ENCODE data around the gene SMLR1. TPM values are rescaled to one million over a fixed set of nuclear protein-coding genes. Genes with fewer than 3 reads are reported as not detected.

SMLR1 gene
- total and polyA plus RNA-seq, 2 experiments from 2014 or later: not detected

DNA sequence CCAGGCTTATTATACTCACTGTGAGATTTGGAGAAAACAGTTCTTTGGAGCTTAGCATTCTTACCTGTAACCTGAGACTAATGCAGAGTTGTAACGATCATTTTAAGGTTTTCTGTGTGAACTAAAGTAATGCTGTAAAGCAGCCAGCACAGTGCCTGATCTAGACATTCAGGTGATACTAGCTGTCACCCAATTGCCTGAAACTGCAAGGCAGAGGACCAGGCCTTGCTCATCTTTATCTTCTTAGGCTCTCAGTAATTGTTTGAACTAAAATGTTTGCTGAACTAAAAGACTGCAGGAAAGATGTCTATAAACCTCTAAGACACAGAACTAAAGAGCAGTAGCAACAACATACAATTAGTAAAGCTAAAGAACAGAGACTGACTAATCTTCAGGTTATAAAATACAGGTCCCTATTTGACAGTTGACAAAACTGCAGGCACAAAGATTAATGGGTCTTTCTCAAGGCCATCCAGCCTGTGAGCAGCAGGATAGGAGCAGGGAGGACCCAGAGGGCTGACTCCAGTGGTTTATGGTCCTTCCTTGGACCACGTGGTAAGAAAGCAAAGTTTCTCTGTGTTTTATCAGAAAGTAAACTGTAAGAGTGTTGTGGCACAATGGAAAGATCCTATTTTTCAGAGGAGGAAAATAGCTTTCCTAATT is 31.4 kb downstream of the SMLR1 start:
- no peaks in the 10 kb centered on the region for H4K20me1 ChIP-seq (ENCODE audit: insufficient read depth)
- H3K4me1 ChIP-seq (ENCODE audit: insufficient read depth): peaks cover 7% of the 10 kb centered on the region
- H3K4me3 ChIP-seq: no peak overlapping the region
- no peaks in the 10 kb centered on the region for H3K27me3 ChIP-seq (replicated peaks; ENCODE audit: insufficient read depth)
- no peaks in the 10 kb centered on the region for H3K9me3 ChIP-seq (ENCODE audit: low read depth)
- TF ChIP-seq EZH2 (IDR thresholded peaks at IDR 0.05; ENCODE audit: insufficient read depth, poor library complexity, severe bottlenecking) (no peak), EZH2phosphoT487 (IDR thresholded peaks at IDR 0.05; ENCODE audit: insufficient read depth, low read depth) (no peak)
- H3F3A ChIP-seq (ENCODE audit: insufficient read depth): peaks cover 8% of the 10 kb centered on the region; the same call in 1 of the 2 replicates
- no peak for DNase-seq
- no peak overlapping the region for H2AFZ ChIP-seq
- WGBS, 2 experiments (ENCODE audit: low coverage in 1 of 2, low lambda C conversion rate in 2 of 2, missing lambda C conversion rate in 2 of 2): 50 to 54% methylated on average over 2 of the region's 2 CpGs
- H3K27ac ChIP-seq: no peak overlapping the region
- no peak overlapping the region for H3K9ac ChIP-seq
- no peaks in the 10 kb centered on the region for H3K9me2 ChIP-seq (ENCODE audit: insufficient read depth)
- in situ Hi-C loops (cut with MboI): no loop called here
- H3K79me2 ChIP-seq (ENCODE audit: insufficient read depth): no peaks in the 10 kb centered on the region
- H3K4me2 ChIP-seq (ENCODE audit: unreplicated experiment): no peak overlapping the region
- H3K36me3 ChIP-seq (ENCODE audit: low read depth): peaks cover 6% of the 10 kb centered on the region; the same call in 1 of the 2 replicates

DNA sequence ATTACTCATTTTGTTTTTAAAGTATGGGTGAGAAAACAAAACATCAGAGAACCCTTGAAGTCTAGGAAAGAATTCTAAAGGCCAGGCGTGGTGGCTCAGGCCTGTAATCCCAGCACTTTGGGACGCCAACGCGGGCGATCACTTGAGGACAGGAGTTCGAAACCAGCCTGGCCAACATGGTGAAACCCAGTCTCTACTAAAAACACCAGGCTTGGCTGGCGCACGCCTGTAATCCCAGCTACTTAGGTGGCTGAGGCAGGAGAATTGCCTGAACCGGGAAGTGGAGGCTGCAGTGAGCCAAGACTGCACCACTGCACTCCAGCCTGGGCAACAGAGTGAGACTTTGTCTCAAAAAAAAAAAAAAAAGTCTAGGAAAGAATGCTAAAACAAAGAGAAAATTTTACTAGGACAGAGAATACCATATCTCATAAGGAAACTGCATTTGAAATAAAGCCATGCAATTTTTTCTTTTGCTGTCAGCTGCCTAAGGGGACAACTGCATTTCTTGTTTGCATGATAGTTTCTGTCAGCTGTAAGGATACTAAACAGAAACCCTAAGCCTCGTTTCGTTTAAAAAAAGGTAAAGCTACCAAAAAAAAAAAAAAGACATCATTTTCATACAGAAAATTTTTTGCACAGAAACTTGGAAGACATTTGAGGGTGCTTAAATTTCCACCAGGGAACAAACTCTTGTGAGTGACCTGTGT is 32.1 kb downstream of the SMLR1 start:
- peaks cover under 1% of the 10 kb centered on the region; the same call in 1 of the 2 replicates for H3K4me1 ChIP-seq (ENCODE audit: insufficient read depth)
- DNase-seq: no peak
- H4K20me1 ChIP-seq (ENCODE audit: insufficient read depth): no peaks in the 10 kb centered on the region
- TF ChIP-seq EZH2 (IDR thresholded peaks at IDR 0.05; ENCODE audit: insufficient read depth, poor library complexity, severe bottlenecking) (no peak), EZH2phosphoT487 (IDR thresholded peaks at IDR 0.05; ENCODE audit: insufficient read depth, low read depth) (no peak)
- H3F3A ChIP-seq (ENCODE audit: insufficient read depth): peaks cover 3% of the 10 kb centered on the region; the same call in 1 of the 2 replicates
- no peak overlapping the region for H3K9ac ChIP-seq
- no peaks in the 10 kb centered on the region for H3K9me2 ChIP-seq (ENCODE audit: insufficient read depth)
- H3K4me3 ChIP-seq: no peak overlapping the region
- peaks cover 6% of the 10 kb centered on the region; the same call in 1 of the 2 replicates for H3K36me3 ChIP-seq (ENCODE audit: low read depth)
- no peak overlapping the region for H2AFZ ChIP-seq
- no peak overlapping the region for H3K27ac ChIP-seq
- H3K79me2 ChIP-seq (ENCODE audit: insufficient read depth): no peaks in the 10 kb centered on the region
- no peaks in the 10 kb centered on the region for H3K27me3 ChIP-seq (replicated peaks; ENCODE audit: insufficient read depth)
- H3K9me3 ChIP-seq (ENCODE audit: low read depth): no peaks in the 10 kb centered on the region
- no peak overlapping the region for H3K4me2 ChIP-seq (ENCODE audit: unreplicated experiment)
- in situ Hi-C loops (cut with MboI): no loop called here
- WGBS, 2 experiments (ENCODE audit: low coverage in 1 of 2, low lambda C conversion rate in 2 of 2, missing lambda C conversion rate in 2 of 2): 86 to 91% methylated on average over 11 of the region's 11 CpGs

DNA sequence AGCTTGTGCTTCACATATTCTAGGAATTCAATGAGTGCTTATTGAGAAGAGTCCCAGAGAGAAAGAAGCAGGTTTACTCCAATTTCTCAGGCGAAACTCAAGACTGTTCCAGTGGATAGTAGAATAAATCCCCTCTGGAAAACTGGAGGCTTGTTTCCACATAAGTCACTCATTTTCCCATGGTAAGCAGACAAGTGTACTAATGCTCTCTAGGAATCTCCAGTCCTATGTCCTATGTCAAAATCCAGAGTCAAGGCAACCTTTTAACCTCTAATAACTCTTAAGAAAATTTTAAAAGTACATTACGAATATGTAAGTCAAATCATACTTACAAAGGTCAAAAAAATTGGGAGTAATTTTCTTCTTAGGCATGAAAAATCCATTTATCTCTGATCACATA is 35.2 kb downstream of the SMLR1 start:
- H3K9ac ChIP-seq: no peak overlapping the region
- no peak overlapping the region for H3K4me3 ChIP-seq
- H3K9me2 ChIP-seq (ENCODE audit: insufficient read depth): no peaks in the 10 kb centered on the region
- H3K4me1 ChIP-seq (ENCODE audit: insufficient read depth): no peaks in the 10 kb centered on the region
- H3K4me2 ChIP-seq (ENCODE audit: unreplicated experiment): no peak overlapping the region
- no peak for TF ChIP-seq EZH2 (IDR thresholded peaks at IDR 0.05; ENCODE audit: insufficient read depth, poor library complexity, severe bottlenecking)
- no peak for TF ChIP-seq EZH2phosphoT487 (IDR thresholded peaks at IDR 0.05; ENCODE audit: insufficient read depth, low read depth)
- no peak overlapping the region for H2AFZ ChIP-seq
- no peaks in the 10 kb centered on the region for H4K20me1 ChIP-seq (ENCODE audit: insufficient read depth)
- H3K79me2 ChIP-seq (ENCODE audit: insufficient read depth): no peaks in the 10 kb centered on the region
- in situ Hi-C loops (cut with MboI): no loop called here
- H3K36me3 ChIP-seq (ENCODE audit: low read depth): 0 out of 2 replicates have a peak, but pooled peaks cover 6% of the 10 kb centered on the region
- no peak overlapping the region for H3K27ac ChIP-seq
- WGBS, 2 experiments (ENCODE audit: low coverage in 1 of 2, low lambda C conversion rate in 2 of 2, missing lambda C conversion rate in 2 of 2): 97 to 100% methylated on average over 2 of the region's 2 CpGs
- no peaks in the 10 kb centered on the region for H3K9me3 ChIP-seq (ENCODE audit: low read depth)
- no peaks in the 10 kb centered on the region for H3K27me3 ChIP-seq (replicated peaks; ENCODE audit: insufficient read depth)
- DNase-seq: no peak
- no peaks in the 10 kb centered on the region for H3F3A ChIP-seq (ENCODE audit: insufficient read depth)

DNA sequence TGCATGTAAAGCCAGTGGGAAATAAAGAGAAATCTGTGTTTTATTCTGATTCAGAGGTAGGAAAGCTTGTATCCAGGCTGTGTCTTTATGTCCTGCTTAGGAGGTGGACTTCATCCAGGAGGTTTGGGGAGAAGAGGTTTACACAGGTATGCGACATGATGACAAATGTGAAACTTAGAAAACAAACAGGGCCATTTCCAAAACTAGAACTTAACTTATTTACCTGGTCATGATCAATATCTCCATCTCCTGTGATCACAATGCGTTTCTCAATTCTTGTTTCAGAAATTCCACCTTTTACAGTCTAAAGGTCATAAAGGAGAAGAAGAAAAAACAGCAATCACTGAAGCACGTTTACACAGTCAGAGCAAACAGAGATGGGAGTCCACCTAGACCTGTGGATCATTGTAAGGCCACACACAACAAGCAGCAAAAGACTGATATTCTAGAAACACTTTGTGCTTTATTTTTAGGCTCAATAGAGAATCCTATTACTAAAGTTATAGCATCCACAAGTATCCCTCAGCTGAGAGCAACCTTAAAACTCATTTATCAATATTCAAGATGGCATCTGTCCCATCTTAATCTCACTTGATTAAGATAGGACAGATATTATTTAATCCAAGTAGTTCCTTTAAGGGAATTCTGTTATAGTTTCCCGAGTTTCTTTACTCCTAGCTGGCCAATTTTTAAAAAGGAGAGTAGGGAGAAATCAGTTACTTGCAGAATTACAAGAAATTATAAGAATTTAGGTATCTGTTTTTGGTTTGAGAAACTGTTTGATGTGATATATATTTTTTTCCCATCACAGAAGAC is 36.4 kb downstream of the SMLR1 start:
- no peak overlapping the region for H2AFZ ChIP-seq
- in situ Hi-C loops (cut with MboI): no loop called here
- no peak overlapping the region for H3K9ac ChIP-seq
- TF ChIP-seq EZH2 (IDR thresholded peaks at IDR 0.05; ENCODE audit: insufficient read depth, poor library complexity, severe bottlenecking) (no peak), EZH2phosphoT487 (IDR thresholded peaks at IDR 0.05; ENCODE audit: insufficient read depth, low read depth) (no peak)
- H3K4me3 ChIP-seq: no peak overlapping the region
- no peaks in the 10 kb centered on the region for H3K9me2 ChIP-seq (ENCODE audit: insufficient read depth)
- no peaks in the 10 kb centered on the region for H3K9me3 ChIP-seq (ENCODE audit: low read depth)
- no peaks in the 10 kb centered on the region for H3K4me1 ChIP-seq (ENCODE audit: insufficient read depth)
- H4K20me1 ChIP-seq (ENCODE audit: insufficient read depth): no peaks in the 10 kb centered on the region
- no peak for DNase-seq
- H3K4me2 ChIP-seq (ENCODE audit: unreplicated experiment): no peak overlapping the region
- H3K27me3 ChIP-seq (replicated peaks; ENCODE audit: insufficient read depth): no peaks in the 10 kb centered on the region
- no peaks in the 10 kb centered on the region for H3F3A ChIP-seq (ENCODE audit: insufficient read depth)
- H3K27ac ChIP-seq: no peak overlapping the region
- 0 out of 2 replicates have a peak, but pooled peaks cover 6% of the 10 kb centered on the region for H3K36me3 ChIP-seq (ENCODE audit: low read depth)
- H3K79me2 ChIP-seq (ENCODE audit: insufficient read depth): no peaks in the 10 kb centered on the region
- 95 to 98% methylated on average over 4 of the region's 4 CpGs for WGBS, 2 experiments (ENCODE audit: low coverage in 1 of 2, low lambda C conversion rate in 2 of 2, missing lambda C conversion rate in 2 of 2)
